ENCODE measurements around the gene CLPTM1. TPM values are rescaled to one million over a fixed set of nuclear protein-coding genes. Genes with fewer than 3 reads are reported as not detected.

CLPTM1 gene
- total and polyA plus RNA-seq, 8 donors: 39.3 to 152 (median 66.7) TPM

DNA sequence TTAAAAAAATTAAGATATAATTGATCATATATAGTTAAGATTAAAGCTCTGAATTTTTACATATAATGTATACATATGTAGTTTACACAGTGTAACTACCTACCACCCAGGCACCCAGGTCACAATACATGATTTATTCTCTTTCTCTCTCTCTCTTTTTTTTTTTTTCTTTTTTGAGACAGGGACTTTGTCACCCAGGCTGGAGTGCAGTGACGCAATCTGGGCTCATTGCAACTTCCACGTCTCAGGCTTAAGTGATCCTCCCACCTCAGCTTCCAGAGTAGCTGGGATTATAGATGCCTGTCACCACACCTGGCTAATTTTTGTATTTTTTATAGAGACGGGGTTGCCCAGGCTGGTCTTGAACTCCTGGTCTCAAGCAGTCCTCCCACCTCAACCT is 64.9 kb downstream of the CLPTM1 start:
- H3K4me3 ChIP-seq: no peak overlapping the region
- intact Hi-C loops (cut with DNase I; ENCODE audit: low total_unique reads): no loop called here
- no peak for DNase-seq
- H3K27ac ChIP-seq: no peak overlapping the region
- no peaks in the 10 kb centered on the region for H3K27me3 ChIP-seq
- no peak for TF ChIP-seq EP300 (IDR thresholded peaks at IDR 0.05)
- TF ChIP-seq, protein P1, sequence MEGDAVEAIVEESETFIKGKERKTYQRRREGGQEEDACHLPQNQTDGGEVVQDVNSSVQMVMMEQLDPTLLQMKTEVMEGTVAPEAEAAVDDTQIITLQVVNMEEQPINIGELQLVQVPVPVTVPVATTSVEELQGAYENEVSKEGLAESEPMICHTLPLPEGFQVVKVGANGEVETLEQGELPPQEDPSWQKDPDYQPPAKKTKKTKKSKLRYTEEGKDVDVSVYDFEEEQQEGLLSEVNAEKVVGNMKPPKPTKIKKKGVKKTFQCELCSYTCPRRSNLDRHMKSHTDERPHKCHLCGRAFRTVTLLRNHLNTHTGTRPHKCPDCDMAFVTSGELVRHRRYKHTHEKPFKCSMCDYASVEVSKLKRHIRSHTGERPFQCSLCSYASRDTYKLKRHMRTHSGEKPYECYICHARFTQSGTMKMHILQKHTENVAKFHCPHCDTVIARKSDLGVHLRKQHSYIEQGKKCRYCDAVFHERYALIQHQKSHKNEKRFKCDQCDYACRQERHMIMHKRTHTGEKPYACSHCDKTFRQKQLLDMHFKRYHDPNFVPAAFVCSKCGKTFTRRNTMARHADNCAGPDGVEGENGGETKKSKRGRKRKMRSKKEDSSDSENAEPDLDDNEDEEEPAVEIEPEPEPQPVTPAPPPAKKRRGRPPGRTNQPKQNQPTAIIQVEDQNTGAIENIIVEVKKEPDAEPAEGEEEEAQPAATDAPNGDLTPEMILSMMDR (IDR thresholded peaks at IDR 0.05): no peak
- no peak for TF ChIP-seq POLR2AphosphoS5 (IDR thresholded peaks at IDR 0.05)
- no peak for TF ChIP-seq POLR2A (IDR thresholded peaks at IDR 0.05)
- 69 to 97% (median 91%) methylated on average over 3 of the region's 3 CpGs for WGBS, 5 donors
- H3K36me3 ChIP-seq: peaks cover 0 to 45% (median 20%) of the 10 kb centered on the region in 4 donors
- peaks cover 0 to 8% (median 2%) of the 10 kb centered on the region in 4 donors for H3K4me1 ChIP-seq
- no peaks in the 10 kb centered on the region for H3K9me3 ChIP-seq

DNA sequence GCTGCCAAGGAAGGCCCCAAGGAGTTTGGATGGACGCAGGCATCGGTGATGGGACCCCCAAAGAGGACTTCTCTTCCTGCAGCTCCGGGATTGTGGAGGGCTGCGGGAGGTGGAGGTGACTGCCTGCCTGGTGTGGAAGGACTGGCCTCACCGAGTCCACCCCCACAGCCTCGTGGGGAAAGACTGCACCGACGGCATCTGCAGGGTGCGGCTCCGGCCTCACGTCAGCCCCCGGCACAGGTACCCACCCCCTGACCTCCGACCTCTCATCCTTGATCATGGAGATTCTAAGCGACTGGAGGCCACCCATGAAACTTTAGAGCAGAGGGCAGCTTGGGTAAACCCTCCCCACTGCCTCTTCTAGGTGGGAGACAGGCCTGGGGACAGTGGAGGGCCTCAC is 66.8 kb downstream of the CLPTM1 start:
- no peak for TF ChIP-seq POLR2AphosphoS5 (IDR thresholded peaks at IDR 0.05)
- no peak for TF ChIP-seq POLR2A (IDR thresholded peaks at IDR 0.05)
- TF ChIP-seq EP300 (IDR thresholded peaks at IDR 0.05): no peak
- TF ChIP-seq, protein P1 (IDR thresholded peaks at IDR 0.05): no peak
- intact Hi-C loops (cut with DNase I; ENCODE audit: low total_unique reads): no loop called here
- H3K9me3 ChIP-seq: no peaks in the 10 kb centered on the region
- H3K4me1 ChIP-seq: peaks cover 0 to 4% (median 1%) of the 10 kb centered on the region in 4 donors
- no peak overlapping the region for H3K27ac ChIP-seq
- WGBS, 5 donors: 81 to 86% (median 83%) methylated on average over 14 of the region's 14 CpGs
- no peak for DNase-seq
- H3K27me3 ChIP-seq: no peaks in the 10 kb centered on the region
- no peak overlapping the region for H3K4me3 ChIP-seq
- peaks cover 0 to 54% (median 27%) of the 10 kb centered on the region in 4 donors for H3K36me3 ChIP-seq

DNA sequence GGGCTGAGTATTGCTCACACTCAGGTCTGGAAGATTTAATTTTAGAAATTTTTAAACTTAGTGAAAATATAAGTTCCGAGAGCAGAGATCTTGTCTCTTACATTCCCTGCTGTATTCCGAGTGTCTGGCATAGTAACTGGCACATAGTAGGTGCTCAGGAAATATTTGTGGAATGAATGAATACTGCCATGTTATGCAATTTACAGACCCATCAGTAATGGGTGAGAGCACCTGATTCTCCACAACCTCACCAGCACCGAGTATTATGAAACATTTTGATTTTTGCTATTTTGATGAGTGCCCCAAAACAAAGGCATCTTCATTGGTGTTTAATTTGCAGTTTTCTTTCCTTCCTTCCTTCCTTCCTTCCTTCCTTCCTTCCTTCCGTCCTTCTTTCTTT is 67.9 kb downstream of the CLPTM1 start:
- no peak for DNase-seq
- Histone ChIP-seq H3K27ac (no peak overlapping the region), H3K27me3 (no peaks in the 10 kb centered on the region), H3K4me3 (no peak overlapping the region), H3K36me3 (peaks cover 0 to 63% (median 35%) of the 10 kb centered on the region in 4 donors), H3K4me1 (no peaks in the 10 kb centered on the region), H3K9me3 (no peaks in the 10 kb centered on the region)
- intact Hi-C loops (cut with DNase I; ENCODE audit: low total_unique reads): no loop called here
- TF ChIP-seq POLR2A (IDR thresholded peaks at IDR 0.05) (no peak), POLR2AphosphoS5 (IDR thresholded peaks at IDR 0.05) (no peak), EP300 (IDR thresholded peaks at IDR 0.05) (no peak)
- WGBS, 5 donors: 87 to 95% (median 94%) methylated on average over 4 of the region's 4 CpGs

DNA sequence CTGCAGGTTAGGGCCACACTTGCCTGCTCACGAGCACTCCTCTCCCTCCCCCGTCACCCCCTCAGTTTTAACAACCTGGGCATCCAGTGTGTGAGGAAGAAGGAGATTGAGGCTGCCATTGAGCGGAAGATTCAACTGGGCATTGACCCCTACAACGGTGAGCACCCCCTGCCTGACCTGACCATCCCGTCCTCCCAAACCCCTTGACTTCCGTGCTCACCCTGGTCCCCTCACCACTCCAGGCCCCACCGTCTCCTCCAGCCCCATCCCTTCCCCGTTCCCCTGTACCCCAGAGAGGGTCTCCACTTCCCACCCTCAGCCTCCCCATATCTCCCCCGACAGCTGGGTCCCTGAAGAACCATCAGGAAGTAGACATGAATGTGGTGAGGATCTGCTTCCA is 70.1 kb downstream of the CLPTM1 start:
- peaks cover 13 to 67% (median 50%) of the 10 kb centered on the region in 4 donors for H3K36me3 ChIP-seq
- WGBS, 5 donors: 90 to 99% (median 96%) methylated on average over 9 of the region's 9 CpGs
- no peaks in the 10 kb centered on the region for H3K27me3 ChIP-seq
- no peak for DNase-seq
- H3K4me3 ChIP-seq: no peak overlapping the region
- H3K27ac ChIP-seq: no peak overlapping the region
- intact Hi-C loops (cut with DNase I; ENCODE audit: low total_unique reads): no loop called here
- H3K9me3 ChIP-seq: no peaks in the 10 kb centered on the region
- no peak for TF ChIP-seq EP300 (IDR thresholded peaks at IDR 0.05)
- TF ChIP-seq, protein P1 (IDR thresholded peaks at IDR 0.05): no peak
- H3K4me1 ChIP-seq: no peaks in the 10 kb centered on the region

DNA sequence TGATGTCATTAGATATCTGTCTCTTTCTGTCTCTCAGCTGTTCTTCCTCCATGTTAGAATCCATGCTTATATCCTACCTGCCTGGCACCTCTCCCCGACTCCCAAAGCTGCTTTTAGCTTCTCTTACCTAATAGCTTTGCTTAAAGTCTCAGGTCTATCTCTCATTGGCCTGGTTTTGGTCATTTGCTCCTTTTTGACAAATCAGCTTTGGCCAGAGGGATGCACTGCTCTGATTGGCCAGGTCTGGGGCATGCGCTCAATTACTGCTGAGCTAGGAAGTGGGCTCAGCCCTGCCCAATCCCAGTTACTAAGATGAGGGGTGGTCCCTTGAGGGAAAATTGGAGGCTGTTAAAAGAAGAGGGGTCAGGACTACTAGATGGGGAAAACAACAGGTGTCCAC is 72.2 kb downstream of the CLPTM1 start:
- Histone ChIP-seq H3K4me3 (no peak overlapping the region), H3K4me1 (no peaks in the 10 kb centered on the region), H3K36me3 (peaks cover 18 to 75% (median 67%) of the 10 kb centered on the region in 4 donors), H3K9me3 (no peaks in the 10 kb centered on the region), H3K27ac (no peak overlapping the region), H3K27me3 (no peaks in the 10 kb centered on the region)
- intact Hi-C loops (cut with DNase I; ENCODE audit: low total_unique reads): no loop called here
- 93 to 98% (median 96%) methylated on average over 2 of the region's 2 CpGs for WGBS, 5 donors
- DNase-seq: no peak
- TF ChIP-seq, protein P1 (IDR thresholded peaks at IDR 0.05): no peak
- no peak for TF ChIP-seq EP300 (IDR thresholded peaks at IDR 0.05)
- no peak for TF ChIP-seq POLR2AphosphoS5 (IDR thresholded peaks at IDR 0.05)
- TF ChIP-seq POLR2A (IDR thresholded peaks at IDR 0.05): no peak

Data from stomach (tissue), 9 donors.